Peyer's patch (tissue), 4 donors: ENCODE results near the gene MEA1.

Source experiments
- CTCF ChIP-seq, 6 experiments: fragments of 450-650 bp in 4 of 6; fragments of 200-600 bp in 2 of 6; sonication (generic) in 1 of 6; IDR thresholded peaks; one replicate each; pipeline ENCODE4 v1.5.1; 2017 to 2019; ENCODE audit warnings: antibody characterized with exemption in 6 of 6, mild to moderate bottlenecking in 3 of 6, moderate library complexity in 1 of 6
- POLR2A ChIP-seq, 2 donors: fragments of 450-650 bp; IDR thresholded peaks; one replicate each; pipeline ENCODE4 v1.5.1; 2017; ENCODE audit warnings: antibody characterized with exemption in 2 of 2, mild to moderate bottlenecking in 2 of 2, moderate library complexity in 2 of 2

- TF ChIP-seq CTCF (IDR thresholded peaks at IDR 0.05) (no peak), POLR2A (IDR thresholded peaks at IDR 0.05) (no peak)
Observed at GRCh38 chr6:42963179-42963854, 50.4 kb downstream of the MEA1 start.
